CD4-positive, alpha-beta memory T cell (primary cell): Measurements from ENCODE around the gene MEGF11. TPM values are rescaled to one million over a fixed set of nuclear protein-coding genes. Genes with fewer than 3 reads are reported as not detected.
A peak's percentile ranks its signal among the peaks of the same experiment; 100 is the strongest.

Experiments used
- CTCF ChIA-PET: fragments of 350-600 bp; sonication (Branson Sonifier 250); formaldehyde crosslinking; loops from one replicate; lab custom pipeline; 2021; ENCODE audit warnings: inconsistent platforms; ENCODE audit not compliant: partially characterized antibody; lab: Charles Lee
- POLR2A ChIA-PET: fragments of 350-600 bp; sonication (Branson Sonifier 250); formaldehyde crosslinking; loops from one replicate; lab custom pipeline; 2021; ENCODE audit not compliant: partially characterized antibody; lab: Charles Lee
- DNase-seq, 5 donors: peaks; one replicate each; pipeline versions ENCODE4 v3.0.0 to v3.0.0-alpha.2; 2020 to 2022; ENCODE audit warnings: mixed read lengths in 1 of 5
- H3K27ac ChIP-seq: one replicate; pipeline ENCODE4 v1.7.0; 2013; ENCODE audit warnings: low read depth, low read length
- H3K27me3 ChIP-seq: 2 replicates; pipeline ENCODE4 v1.7.0; 2013; ENCODE audit warnings: mild to moderate bottlenecking, low read length, moderate library complexity; ENCODE audit not compliant: insufficient read depth
- H3K36me3 ChIP-seq: 2 replicates; pipeline ENCODE4 v1.7.0; 2013; ENCODE audit warnings: mild to moderate bottlenecking, low read length, moderate library complexity; ENCODE audit not compliant: insufficient read depth
- H3K4me1 ChIP-seq: 2 replicates; pipeline ENCODE4 v1.7.0; 2013; ENCODE audit warnings: mild to moderate bottlenecking, low read length, moderate library complexity; ENCODE audit not compliant: insufficient read depth
- H3K4me3 ChIP-seq, 2 donors: one replicate each; pipeline ENCODE4 v1.7.0; 2013; ENCODE audit warnings: low read length in 2 of 2, mild to moderate bottlenecking in 1 of 2
- H3K9me3 ChIP-seq, 2 donors: one replicate each; pipeline ENCODE4 v1.7.0; 2013; ENCODE audit warnings: low read length in 2 of 2, control low read depth in 1 of 2; ENCODE audit not compliant: control insufficient read depth in 1 of 2
- H3K27ac Mint-ChIP-seq, 7 donors: one replicate each; pipeline ENCODE4 v1.8.0; 2020 to 2021; ENCODE audit warnings: mixed read lengths in 7 of 7, mild to moderate bottlenecking in 6 of 7, inconsistent platforms in 3 of 7, moderate library complexity in 3 of 7
- H3K27me3 Mint-ChIP-seq, 2 donors: one replicate each; pipeline ENCODE4 v1.8.0; 2020 to 2021; ENCODE audit warnings: mixed read lengths in 2 of 2
- H3K36me3 Mint-ChIP-seq, 2 donors: one replicate each; pipeline ENCODE4 v1.8.0; 2020 to 2021; ENCODE audit warnings: mixed read lengths in 2 of 2, inconsistent platforms in 1 of 2, mild to moderate bottlenecking in 1 of 2
- H3K4me1 Mint-ChIP-seq, 4 donors: one replicate each; pipeline ENCODE4 v1.8.0; 2020 to 2021; ENCODE audit warnings: mixed read lengths in 4 of 4, mild to moderate bottlenecking in 1 of 4
- H3K4me3 Mint-ChIP-seq, 8 donors: one replicate each; pipeline ENCODE4 v1.8.0; 2020 to 2021; ENCODE audit warnings: mixed read lengths in 8 of 8, mild to moderate bottlenecking in 7 of 8, moderate library complexity in 6 of 8, inconsistent platforms in 3 of 8
- H3K9me3 Mint-ChIP-seq, 8 donors: one replicate each; pipeline ENCODE4 v1.8.0; 2020 to 2021; ENCODE audit warnings: mixed read lengths in 8 of 8, mild to moderate bottlenecking in 5 of 8, inconsistent platforms in 3 of 8, moderate library complexity in 1 of 8
- intact Hi-C: fragments of 100-400 bp; cut with micrococcal nuclease; formaldehyde crosslinking; loops from one replicate; pipeline ENCODE4 v1.15.1; 2023
- polyA plus RNA-seq, 2 donors: library from polyadenylated mRNA; unstranded; fragments of 300-500 nt; fragmentation: Illumina TruSeq; gene quantifications; one replicate each; pipeline ENCODE4 v1.2.3, GENCODE V29; 2021
- total RNA-seq, 2 experiments: library from RNA; stranded (reverse); gene quantifications; one replicate each; pipeline ENCODE4 v1.2.3, GENCODE V29; 2021

The MEGF11 gene
- total and polyA plus RNA-seq, 4 experiments from 2014 or later = 0.69 TPM; not detected in 3

DNA sequence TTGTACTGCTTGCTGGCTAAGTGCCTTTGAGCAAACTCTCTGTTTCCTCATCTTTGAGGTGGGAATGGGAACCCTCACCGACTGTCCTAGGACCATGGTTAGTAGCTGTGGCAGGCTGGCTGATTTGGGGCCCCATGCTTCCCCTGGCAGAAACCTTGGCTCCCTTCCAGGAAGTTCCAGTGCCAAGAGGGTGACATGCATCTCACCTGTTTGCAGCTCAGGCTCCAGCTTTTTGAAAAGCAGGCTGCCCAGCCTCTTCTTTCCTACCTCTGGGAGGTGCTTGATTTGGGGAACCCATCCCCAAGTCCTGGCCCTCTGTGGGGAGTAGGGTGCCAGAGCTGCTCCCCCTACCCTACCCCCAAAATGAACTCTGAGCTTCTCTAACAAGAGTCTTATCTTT lies 333.4 kb downstream of the MEGF11 start:
- ChIA-PET CTCF (interaction anchor here (1.4 kb wide), 1 partner anchor 10 kb away, joined by 3 read pairs; no protein-coding TSS in a partner anchor), POLR2A (no interaction called here)
- Mint-ChIP-seq H3K27ac (no peak overlapping the region), H3K4me3 (no peak overlapping the region), H3K4me1 (peaks cover 6 to 25% (median 9%) of the 10 kb centered on the region in 4 donors), H3K27me3 (no peaks in the 10 kb centered on the region), H3K36me3 (no peaks in the 10 kb centered on the region), H3K9me3 (no peaks in the 10 kb centered on the region)
- Histone ChIP-seq H3K9me3 (no peaks in the 10 kb centered on the region), H3K4me3 (no peak overlapping the region), H3K4me1 (peaks cover 7% of the 10 kb centered on the region), H3K27ac (no peak overlapping the region), H3K36me3 (no peaks in the 10 kb centered on the region), H3K27me3 (no peaks in the 10 kb centered on the region)
- intact Hi-C loops = no loop called here
- no peak for DNase-seq

DNA sequence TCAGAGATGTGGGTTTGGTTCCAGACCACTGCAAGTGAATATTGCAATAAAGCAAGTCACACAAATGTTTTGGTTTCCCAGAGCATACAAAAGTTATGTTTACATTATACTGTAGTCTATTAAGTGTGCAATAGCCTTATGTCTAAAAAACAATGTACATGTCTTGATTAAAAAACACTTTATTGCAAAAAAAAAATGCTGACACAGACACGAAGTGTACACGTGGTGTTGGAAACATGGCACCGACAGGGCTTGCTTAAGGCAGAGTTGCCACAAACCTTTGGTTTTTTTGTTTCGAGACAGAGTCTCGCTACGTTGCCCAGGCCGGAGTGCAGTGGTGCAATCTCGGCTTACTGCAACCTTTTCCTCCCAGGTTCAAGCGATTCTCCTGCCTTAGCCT lies 334.2 kb downstream of the MEGF11 start:
- Histone ChIP-seq H3K27ac (no peak overlapping the region), H3K4me1 (peaks cover 7% of the 10 kb centered on the region), H3K4me3 (no peak overlapping the region), H3K36me3 (no peaks in the 10 kb centered on the region), H3K9me3 (no peaks in the 10 kb centered on the region), H3K27me3 (no peaks in the 10 kb centered on the region)
- ChIA-PET POLR2A (no interaction called here), CTCF (no interaction called here)
- intact Hi-C loops = no loop called here
- Mint-ChIP-seq H3K27me3 (no peaks in the 10 kb centered on the region), H3K4me1 (peaks cover 6 to 25% (median 9%) of the 10 kb centered on the region in 4 donors), H3K36me3 (no peaks in the 10 kb centered on the region), H3K4me3 (no peak overlapping the region), H3K27ac (no peak overlapping the region), H3K9me3 (no peaks in the 10 kb centered on the region)
- DNase-seq = no peak

DNA sequence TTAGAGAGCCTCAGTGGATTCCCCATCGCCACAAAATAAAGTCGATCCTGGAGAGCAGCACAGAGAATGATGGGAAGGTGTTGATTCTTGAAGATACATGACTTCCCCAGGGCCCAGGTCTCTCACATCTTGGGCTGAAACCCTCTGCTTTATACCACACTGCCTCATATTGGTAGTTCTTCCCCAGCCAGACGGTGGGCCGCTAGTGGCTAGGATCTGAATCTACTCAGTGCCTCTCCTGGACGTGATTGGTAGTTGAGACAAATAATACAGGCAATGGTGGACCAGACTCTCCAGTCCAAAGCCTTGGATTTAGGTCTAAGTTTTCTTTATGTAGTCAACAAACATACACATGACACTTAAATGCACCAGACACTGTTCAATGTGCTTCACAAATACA lies 334.6 kb downstream of the MEGF11 start:
- H3K27ac Mint-ChIP-seq = peak overlapping the region in 2 of 7 donors; percentile 25 to 38
- no peaks in the 10 kb centered on the region for H3K27me3 ChIP-seq

DNA sequence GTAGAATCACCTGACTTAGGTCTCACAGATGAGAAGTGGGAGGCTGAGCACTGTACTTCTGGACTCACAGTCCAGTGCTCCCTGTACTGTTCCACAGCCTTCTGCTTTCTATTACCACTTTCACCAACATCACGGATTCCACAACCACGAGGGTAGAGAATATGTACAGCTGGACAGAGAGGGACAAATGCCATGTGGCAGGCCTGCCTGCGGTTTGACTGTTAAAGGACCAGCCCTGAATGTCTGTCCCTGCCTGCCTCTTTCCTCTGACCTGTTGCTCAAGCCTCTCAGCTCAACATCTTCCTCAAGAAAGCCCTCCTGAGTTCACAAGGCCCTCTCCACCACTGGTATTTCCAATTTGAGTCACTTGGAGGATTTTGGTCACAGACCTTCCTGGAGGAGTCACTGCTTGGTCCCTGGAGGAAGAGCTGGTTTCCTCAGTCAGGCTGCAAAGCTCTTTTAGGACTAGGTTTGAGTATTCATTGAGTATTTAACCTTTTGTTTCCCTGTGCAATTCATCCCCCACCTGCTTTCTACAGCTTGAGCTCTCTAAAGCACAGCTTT lies 335.1 kb downstream of the MEGF11 start:
- no peaks in the 10 kb centered on the region for H3K9me3 Mint-ChIP-seq
- POLR2A ChIA-PET = no interaction called here
- H3K4me1 ChIP-seq = peaks cover 7% of the 10 kb centered on the region
- intact Hi-C loops = no loop called here
- H3K27ac Mint-ChIP-seq = peak overlapping the region in 1 of 7 donors; percentile 38
- H3K4me3 Mint-ChIP-seq = no peak overlapping the region
- H3K4me3 ChIP-seq = no peak overlapping the region
- H3K27ac ChIP-seq = no peak overlapping the region
- H3K27me3 Mint-ChIP-seq = no peaks in the 10 kb centered on the region
- H3K36me3 ChIP-seq = no peaks in the 10 kb centered on the region
- DNase-seq = no peak
- CTCF ChIA-PET = no interaction called here
- H3K4me1 Mint-ChIP-seq = peaks cover 6 to 25% (median 9%) of the 10 kb centered on the region in 4 donors
- no peaks in the 10 kb centered on the region for H3K36me3 Mint-ChIP-seq
- H3K27me3 ChIP-seq = no peaks in the 10 kb centered on the region
- H3K9me3 ChIP-seq = no peaks in the 10 kb centered on the region

More for the DNA sequence above, 334.6 kb downstream of the MEGF11 start:
- no peak overlapping the region for H3K4me3 Mint-ChIP-seq
- intact Hi-C loops = no loop called here
- H3K4me1 Mint-ChIP-seq = peaks cover 6 to 25% (median 9%) of the 10 kb centered on the region in 4 donors
- H3K27me3 Mint-ChIP-seq = no peaks in the 10 kb centered on the region
- no peaks in the 10 kb centered on the region for H3K36me3 ChIP-seq
- no peaks in the 10 kb centered on the region for H3K9me3 ChIP-seq
- peaks cover 7% of the 10 kb centered on the region for H3K4me1 ChIP-seq
- POLR2A ChIA-PET = no interaction called here
- no peak for DNase-seq
- no peak overlapping the region for H3K4me3 ChIP-seq
- CTCF ChIA-PET = no interaction called here
- no peaks in the 10 kb centered on the region for H3K36me3 Mint-ChIP-seq
- H3K9me3 Mint-ChIP-seq = no peaks in the 10 kb centered on the region
- no peak overlapping the region for H3K27ac ChIP-seq

DNA sequence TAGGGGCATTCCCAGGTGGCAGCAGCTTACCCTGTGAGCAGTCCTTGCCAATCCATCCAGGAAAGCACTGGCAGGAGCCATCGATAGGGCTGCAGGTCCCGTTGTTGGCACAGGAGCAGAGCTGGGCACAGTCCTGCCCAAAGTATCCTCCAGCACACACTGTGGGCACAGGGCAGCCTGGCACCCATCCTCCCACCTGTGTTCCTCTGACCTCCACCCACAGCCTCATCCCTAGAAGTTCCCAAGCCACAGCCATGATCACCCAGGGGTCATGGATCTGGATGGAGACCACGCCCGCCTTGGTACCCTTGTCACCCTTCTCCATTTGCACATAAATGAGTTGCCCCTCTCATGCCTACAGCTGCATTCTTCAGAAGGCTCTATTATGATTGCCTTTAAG lies 335.6 kb downstream of the MEGF11 start:
- peak overlapping the region in 2 of 7 donors; percentile 60 to 61 for H3K27ac Mint-ChIP-seq
- ChIA-PET CTCF (no interaction called here), POLR2A (no interaction called here)
- Histone ChIP-seq H3K4me1 (peaks cover 7% of the 10 kb centered on the region), H3K27ac (no peak overlapping the region), H3K36me3 (no peaks in the 10 kb centered on the region), H3K27me3 (no peaks in the 10 kb centered on the region), H3K9me3 (no peaks in the 10 kb centered on the region), H3K4me3 (no peak overlapping the region)
- intact Hi-C loops = no loop called here
- no peak overlapping the region for H3K4me3 Mint-ChIP-seq
- H3K9me3 Mint-ChIP-seq = no peaks in the 10 kb centered on the region
- DNase-seq = no peak
- no peaks in the 10 kb centered on the region for H3K36me3 Mint-ChIP-seq
- no peaks in the 10 kb centered on the region for H3K27me3 Mint-ChIP-seq
- H3K4me1 Mint-ChIP-seq = peaks cover 6 to 25% (median 9%) of the 10 kb centered on the region in 4 donors

DNA sequence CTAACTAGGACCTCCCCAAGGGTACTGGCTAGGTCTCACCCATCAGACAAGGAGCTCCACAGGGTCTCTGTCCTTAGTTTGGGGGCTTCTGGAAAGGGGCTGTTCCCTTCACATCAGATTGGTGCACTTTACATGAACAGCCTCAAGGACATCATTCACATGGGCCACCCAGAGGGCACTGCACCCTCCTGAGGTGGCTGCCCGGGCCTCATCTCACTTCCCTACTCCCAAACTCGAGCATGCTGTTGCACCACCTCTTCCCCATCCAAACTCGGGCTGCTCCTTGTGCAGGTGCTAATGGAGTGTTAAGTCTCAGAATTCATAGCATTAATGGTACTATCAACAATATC lies 336.2 kb downstream of the MEGF11 start:
- Histone ChIP-seq H3K4me1 (peaks cover 7% of the 10 kb centered on the region), H3K9me3 (no peaks in the 10 kb centered on the region), H3K27me3 (no peaks in the 10 kb centered on the region), H3K4me3 (no peak overlapping the region), H3K27ac (no peak overlapping the region), H3K36me3 (no peaks in the 10 kb centered on the region)
- intact Hi-C loops = no loop called here
- Mint-ChIP-seq H3K27me3 (no peaks in the 10 kb centered on the region), H3K4me1 (peaks cover 6 to 25% (median 9%) of the 10 kb centered on the region in 4 donors), H3K27ac (peak overlapping the region in 3 of 7 donors; percentile 4 to 54 (median 42)), H3K36me3 (no peaks in the 10 kb centered on the region), H3K4me3 (no peak overlapping the region), H3K9me3 (no peaks in the 10 kb centered on the region)
- CTCF ChIA-PET = no interaction called here
- no peak for DNase-seq
- POLR2A ChIA-PET = no interaction called here

DNA sequence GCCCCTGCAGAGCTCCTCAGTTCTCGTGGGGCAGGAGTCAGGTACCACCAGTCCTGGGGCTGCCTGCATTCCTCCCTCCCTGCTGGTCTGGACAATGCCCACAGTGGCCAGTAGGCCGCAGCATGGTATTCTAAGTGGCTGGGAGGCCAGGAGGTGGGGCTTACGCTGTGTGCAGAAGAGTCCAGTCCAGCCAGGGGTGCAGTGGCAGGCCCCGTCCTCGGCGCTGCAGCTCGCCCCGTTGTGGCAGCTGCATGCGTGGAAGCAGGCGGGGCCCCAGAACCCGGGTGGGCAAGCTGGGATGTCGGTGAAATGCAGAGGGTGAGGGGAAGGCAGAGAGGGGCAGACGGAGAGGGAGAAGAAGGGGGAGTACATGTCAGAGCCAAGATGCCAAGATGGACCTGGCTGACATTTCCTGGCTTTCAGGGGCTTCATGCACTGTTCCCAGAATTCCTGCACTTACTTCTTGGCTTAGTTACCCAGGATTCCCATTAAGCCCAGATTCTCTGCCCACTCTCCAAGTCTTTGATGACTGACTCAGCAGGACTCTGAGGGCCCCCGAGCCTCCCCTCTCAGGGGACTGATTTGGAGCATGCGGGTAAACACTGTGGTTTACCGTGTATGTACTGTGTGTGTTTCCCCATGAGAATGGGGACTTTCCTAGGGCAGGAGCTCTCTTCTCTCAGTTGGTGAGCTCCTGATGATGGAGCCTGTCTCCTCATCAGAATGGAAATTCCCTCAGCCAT lies 336.7 kb downstream of the MEGF11 start:
- Mint-ChIP-seq H3K27ac (peak overlapping the region in 3 of 7 donors; percentile 15 to 60 (median 54)), H3K4me1 (peaks cover 6 to 25% (median 9%) of the 10 kb centered on the region in 4 donors), H3K27me3 (no peaks in the 10 kb centered on the region), H3K4me3 (no peak overlapping the region), H3K36me3 (peaks cover 0 to 2% of the 10 kb centered on the region in 2 donors), H3K9me3 (no peaks in the 10 kb centered on the region)
- Histone ChIP-seq H3K36me3 (no peaks in the 10 kb centered on the region), H3K27me3 (no peaks in the 10 kb centered on the region), H3K9me3 (no peaks in the 10 kb centered on the region), H3K4me3 (no peak overlapping the region), H3K27ac (no peak overlapping the region), H3K4me1 (peaks cover 7% of the 10 kb centered on the region)
- intact Hi-C loops = no loop called here
- CTCF ChIA-PET = no interaction called here
- POLR2A ChIA-PET = no interaction called here
- DNase-seq = peak in 4 of 5 donors; percentile 3 to 61 (median 13)
